PC-3 (cell line): ENCODE data around the gene EHD4. TPM values are rescaled to one million over a fixed set of nuclear protein-coding genes. Genes with fewer than 3 reads are reported as not detected.

Source experiments
- ATAC-seq: fragments of 200-7000 bp; cut with Tn5 transposase; 2 replicates; pipeline ENCODE4 v1.9.1; 2020; ENCODE audit warnings: mild to moderate bottlenecking, moderate library complexity
- BruUV-seq: library from RNA; stranded (reverse); fragments of 400-500 nt; replicated peaks from 2 replicates; lab custom pipeline; 2021; lab: Mats Ljungman, UMichigan
- CTCF ChIA-PET: fragments of 300-600 bp; sonication (Branson Sonifier 250); formaldehyde crosslinking; loops from one replicate; lab custom pipeline; 2022; ENCODE audit warnings: antibody characterized with exemption; lab: Charles Lee
- POLR2A ChIA-PET: fragments of 300-600 bp; sonication (Branson Sonifier 250); formaldehyde crosslinking; loops from one replicate; lab custom pipeline; 2022; ENCODE audit warnings: antibody characterized with exemption; ENCODE audit not compliant: unreplicated experiment; lab: Charles Lee
- DNase-seq: peaks from one replicate; pipeline ENCODE4 v3.0.0-alpha.2; 2015
- H2AFZ ChIP-seq: fragments of 300-600 bp; sonication (generic); 2 replicates; pipeline ENCODE4 v1.6.0; 2016; ENCODE audit warnings: antibody characterized with exemption, low read length
- H3F3A ChIP-seq: fragments of 300-600 bp; sonication (generic); one replicate; pipeline ENCODE4 v1.6.0; 2017; ENCODE audit warnings: antibody characterized with exemption, low read length, control low read depth, mild to moderate bottlenecking; ENCODE audit not compliant: unreplicated experiment
- H3K27ac ChIP-seq: fragments of 300-600 bp; sonication (generic); 2 replicates; pipeline ENCODE4 v1.5.1; 2016; ENCODE audit warnings: mild to moderate bottlenecking, low read length
- H3K27me3 ChIP-seq: fragments of 300-600 bp; sonication (generic); 2 replicates; pipeline ENCODE4 v1.6.1; 2016; ENCODE audit warnings: low read length, mixed read lengths
- H3K36me3 ChIP-seq: fragments of 300-600 bp; sonication (generic); 2 replicates; pipeline ENCODE4 v1.6.1; 2016; ENCODE audit warnings: low read depth, mixed run types, low read length, mixed read lengths
- H3K4me1 ChIP-seq: fragments of 300-600 bp; sonication (generic); 2 replicates; pipeline ENCODE4 v1.5.1; 2016; ENCODE audit warnings: low read length; ENCODE audit not compliant: insufficient read depth
- H3K4me2 ChIP-seq: fragments of 300-600 bp; sonication (generic); 2 replicates; pipeline ENCODE4 v1.6.0; 2016; ENCODE audit warnings: low read length
- H3K4me3 ChIP-seq: fragments of 300-600 bp; sonication (generic); 2 replicates; pipeline ENCODE4 v1.5.1; 2016; ENCODE audit warnings: mild to moderate bottlenecking, low read length, mixed read lengths
- H3K79me2 ChIP-seq: fragments of 300-600 bp; sonication (generic); 2 replicates; pipeline ENCODE4 v1.6.1; 2017; ENCODE audit warnings: low read length, mixed read lengths
- H3K9ac ChIP-seq: fragments of 300-600 bp; sonication (generic); 2 replicates; pipeline ENCODE4 v1.6.0; 2016; ENCODE audit warnings: mild to moderate bottlenecking, low read length
- H3K9me2 ChIP-seq: fragments of 300-600 bp; sonication (generic); replicated peaks from 2 replicates; pipeline ENCODE4 v1.6.1; 2016; ENCODE audit warnings: mixed run types, low read length, mixed read lengths
- H3K9me3 ChIP-seq: fragments of 300-600 bp; sonication (generic); 2 replicates; pipeline ENCODE4 v1.6.1; 2016; ENCODE audit warnings: low read length, mixed read lengths
- H4K20me1 ChIP-seq: fragments of 300-600 bp; sonication (generic); 2 replicates; pipeline ENCODE4 v1.6.1; 2016; ENCODE audit warnings: low read length, mixed read lengths
- CTCF ChIP-seq: fragments of 300-600 bp; sonication (generic); conservative IDR thresholded peaks from 2 replicates; pipeline ENCODE4 v1.5.1; 2017; ENCODE audit warnings: antibody characterized with exemption, low read depth, mild to moderate bottlenecking, low read length
- EZH2 ChIP-seq: fragments of 300-600 bp; sonication (generic); IDR thresholded peaks from one replicate; pipeline ENCODE4 v1.6.1; 2017; ENCODE audit warnings: antibody characterized with exemption, mild to moderate bottlenecking, low read length; ENCODE audit not compliant: unreplicated experiment
- EZH2phosphoT487 ChIP-seq: fragments of 300-600 bp; sonication (generic); IDR thresholded peaks from 2 replicates; pipeline ENCODE4 v1.6.1; 2018; ENCODE audit warnings: mild to moderate bottlenecking, antibody characterized with exemption, low read length, borderline replicate concordance
- intact Hi-C: fragments of 100-400 bp; cut with micrococcal nuclease; formaldehyde crosslinking; loops from 2 replicates; pipeline ENCODE4 v1.9.0; 2023
- total RNA-seq: library from RNA; depleted of rRNA; stranded (reverse); fragments of >200 nt; gene quantifications from 2 replicates; pipeline ENCODE4 v1.2.3, GENCODE V29; 2014

The EHD4 gene
- total RNA-seq, 1 experiment from 2014 or later = 57.8 TPM

GRCh38 chr15:41887161-41887560 is 85.2 kb downstream of the EHD4 start:
- Histone ChIP-seq H2AFZ (no peak overlapping the region), H3F3A (no peaks in the 10 kb centered on the region), H3K9ac (no peak overlapping the region), H3K9me2 (no peaks in the 10 kb centered on the region), H3K27me3 (no peaks in the 10 kb centered on the region), H3K4me1 (no peaks in the 10 kb centered on the region), H3K27ac (no peak overlapping the region), H4K20me1 (no peaks in the 10 kb centered on the region), H3K79me2 (no peaks in the 10 kb centered on the region), H3K36me3 (no peaks in the 10 kb centered on the region), H3K4me2 (no peak overlapping the region), H3K9me3 (no peaks in the 10 kb centered on the region), H3K4me3 (no peak overlapping the region)
- TF ChIP-seq EZH2 = no peak
- TF ChIP-seq CTCF = no peak
- TF ChIP-seq EZH2phosphoT487 = no peak
- BruUV-seq = no TSS peak
- intact Hi-C loops = no loop called here
- no peak for ATAC-seq
- no peak for DNase-seq
- CTCF ChIA-PET = no interaction called here
- POLR2A ChIA-PET = no interaction called here

- no peaks in the 10 kb centered on the region for H3K36me3 ChIP-seq
- no peaks in the 10 kb centered on the region for H3K9me2 ChIP-seq
- no peak overlapping the region for H3K9ac ChIP-seq
- no peaks in the 10 kb centered on the region for H3K9me3 ChIP-seq
- H4K20me1 ChIP-seq = no peaks in the 10 kb centered on the region
- H3F3A ChIP-seq = no peaks in the 10 kb centered on the region
- ChIA-PET CTCF (no interaction called here), POLR2A (no interaction called here)
- TF ChIP-seq EZH2 (no peak), CTCF (no peak), EZH2phosphoT487 (no peak)
- no TSS peak for BruUV-seq
- no peaks in the 10 kb centered on the region for H3K27me3 ChIP-seq
- ATAC-seq = no peak
- H3K4me3 ChIP-seq = no peak overlapping the region
- H3K4me1 ChIP-seq = no peaks in the 10 kb centered on the region
- H3K27ac ChIP-seq = no peak overlapping the region
- no peaks in the 10 kb centered on the region for H3K79me2 ChIP-seq
- intact Hi-C loops = no loop called here
- no peak for DNase-seq
- H3K4me2 ChIP-seq = no peak overlapping the region
- H2AFZ ChIP-seq = no peak overlapping the region
Observed at GRCh38 chr15:41886741-41887140, 85.6 kb downstream of the EHD4 start.

GRCh38 chr15:41885841-41886240 is 86.5 kb downstream of the EHD4 start:
- TF ChIP-seq CTCF (no peak), EZH2 (no peak), EZH2phosphoT487 (no peak)
- H3K36me3 ChIP-seq = no peaks in the 10 kb centered on the region
- H3K4me3 ChIP-seq = no peak overlapping the region
- no peaks in the 10 kb centered on the region for H3K9me2 ChIP-seq
- no TSS peak for BruUV-seq
- DNase-seq (no peak), ATAC-seq (no peak)
- no peak overlapping the region for H2AFZ ChIP-seq
- CTCF ChIA-PET = no interaction called here
- no peaks in the 10 kb centered on the region for H3K79me2 ChIP-seq
- H3K27ac ChIP-seq = no peak overlapping the region
- intact Hi-C loops = no loop called here
- no peak overlapping the region for H3K9ac ChIP-seq
- POLR2A ChIA-PET = no interaction called here
- no peaks in the 10 kb centered on the region for H3K4me1 ChIP-seq
- no peaks in the 10 kb centered on the region for H3K9me3 ChIP-seq
- no peaks in the 10 kb centered on the region for H4K20me1 ChIP-seq
- H3F3A ChIP-seq = no peaks in the 10 kb centered on the region
- no peaks in the 10 kb centered on the region for H3K27me3 ChIP-seq
- H3K4me2 ChIP-seq = no peak overlapping the region
